NCI-H128 (cell line): ENCODE data around the gene CNTN5.
"Not testable (repeated sequence)": the region's sequence is repeated elsewhere in the genome, so short reads cannot be mapped to it uniquely, and the experiment has no call there.

Experiments used
- DNase-seq: peaks from one replicate; lab custom pipeline; 2025; ENCODE audit not compliant: unreplicated experiment; lab: John Stamatoyannopoulos, UW

The CNTN5 gene

GRCh38 chr11:99708928-99709672 is 688.4 kb downstream of the CNTN5 start:
- no peak for DNase-seq

GRCh38 chr11:99716302-99716701 is 695.6 kb downstream of the CNTN5 start:
- DNase-seq: no peak

- DNase-seq: no peak
Observed at GRCh38 chr11:99718291-99718690, 697.5 kb downstream of the CNTN5 start.

GRCh38 chr11:99739464-99740089 is 718.8 kb downstream of the CNTN5 start:
- no peak for DNase-seq

- no peak for DNase-seq
Observed at GRCh38 chr11:99742501-99742900, 721.8 kb downstream of the CNTN5 start.

- DNase-seq: no peak
Observed at GRCh38 chr11:99759787-99760186, 739.0 kb downstream of the CNTN5 start.

- no peak for DNase-seq
Observed at GRCh38 chr11:99766811-99767210, 746.1 kb downstream of the CNTN5 start.

- no peak for DNase-seq
Observed at GRCh38 chr11:99773646-99774045, 752.9 kb downstream of the CNTN5 start.

- no peak for DNase-seq
Observed at GRCh38 chr11:99781074-99781473, 760.3 kb downstream of the CNTN5 start.

- DNase-seq: no peak
Observed at GRCh38 chr11:99791354-99791753, 770.6 kb downstream of the CNTN5 start.

- no peak for DNase-seq
Observed at GRCh38 chr11:99795999-99796398, 775.2 kb downstream of the CNTN5 start.

GRCh38 chr11:99803501-99803900 is 782.8 kb downstream of the CNTN5 start:
- no peak for DNase-seq

- no peak for DNase-seq
Observed at GRCh38 chr11:99812516-99812915, 791.8 kb downstream of the CNTN5 start.

GRCh38 chr11:99814021-99814420 is 793.3 kb downstream of the CNTN5 start:
- DNase-seq: no peak

- DNase-seq: no peak
Observed at GRCh38 chr11:99814738-99815137, 794.0 kb downstream of the CNTN5 start.

- no peak for DNase-seq
Observed at GRCh38 chr11:99818991-99819390, 798.2 kb downstream of the CNTN5 start.

- no peak for DNase-seq
Observed at GRCh38 chr11:99822846-99823565, 802.3 kb downstream of the CNTN5 start.

GRCh38 chr11:99836739-99837138 is 816.0 kb downstream of the CNTN5 start:
- not testable (repeated sequence) for DNase-seq

- DNase-seq: no peak
Observed at GRCh38 chr11:99841885-99842284, 821.1 kb downstream of the CNTN5 start.

GRCh38 chr11:99865951-99866350 is 845.2 kb downstream of the CNTN5 start:
- DNase-seq: no peak

GRCh38 chr11:99881610-99882009 is 860.9 kb downstream of the CNTN5 start:
- DNase-seq: no peak

- no peak for DNase-seq
Observed at GRCh38 chr11:99884750-99885149, 864.0 kb downstream of the CNTN5 start.
